Upper lobe of left lung (tissue), 4 donors: ENCODE data around the gene ZC3H18.

ENCODE experiments used
- POLR2A ChIP-seq, 4 donors: fragments of 450-650 bp; IDR thresholded peaks; one replicate each; pipeline ENCODE4 v1.5.1; 2016 to 2017; ENCODE audit warnings: antibody characterized with exemption in 4 of 4, mild to moderate bottlenecking in 2 of 4
- TF ChIP-seq, protein P1 (sequence below), 6 experiments: fragments of 450-650 bp in 4 of 6; fragments of 200-600 bp in 2 of 6; sonication (generic) in 2 of 6; IDR thresholded peaks; one replicate each; pipeline ENCODE4 v1.5.1; 2016 to 2019; ENCODE audit warnings: antibody characterized with exemption in 6 of 6

GRCh38 chr16:88531346-88531745 lies 38.9 kb upstream of the ZC3H18 start:
- TF ChIP-seq, protein P1, sequence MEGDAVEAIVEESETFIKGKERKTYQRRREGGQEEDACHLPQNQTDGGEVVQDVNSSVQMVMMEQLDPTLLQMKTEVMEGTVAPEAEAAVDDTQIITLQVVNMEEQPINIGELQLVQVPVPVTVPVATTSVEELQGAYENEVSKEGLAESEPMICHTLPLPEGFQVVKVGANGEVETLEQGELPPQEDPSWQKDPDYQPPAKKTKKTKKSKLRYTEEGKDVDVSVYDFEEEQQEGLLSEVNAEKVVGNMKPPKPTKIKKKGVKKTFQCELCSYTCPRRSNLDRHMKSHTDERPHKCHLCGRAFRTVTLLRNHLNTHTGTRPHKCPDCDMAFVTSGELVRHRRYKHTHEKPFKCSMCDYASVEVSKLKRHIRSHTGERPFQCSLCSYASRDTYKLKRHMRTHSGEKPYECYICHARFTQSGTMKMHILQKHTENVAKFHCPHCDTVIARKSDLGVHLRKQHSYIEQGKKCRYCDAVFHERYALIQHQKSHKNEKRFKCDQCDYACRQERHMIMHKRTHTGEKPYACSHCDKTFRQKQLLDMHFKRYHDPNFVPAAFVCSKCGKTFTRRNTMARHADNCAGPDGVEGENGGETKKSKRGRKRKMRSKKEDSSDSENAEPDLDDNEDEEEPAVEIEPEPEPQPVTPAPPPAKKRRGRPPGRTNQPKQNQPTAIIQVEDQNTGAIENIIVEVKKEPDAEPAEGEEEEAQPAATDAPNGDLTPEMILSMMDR (IDR thresholded peaks at IDR 0.05), result no peak
- TF ChIP-seq POLR2A (IDR thresholded peaks at IDR 0.05), result no peak
